ENCODE data around the gene UCP2.
"Not testable (repeated sequence)": the region's sequence is repeated elsewhere in the genome, so short reads cannot be mapped to it uniquely, and the experiment has no call there.

Gene UCP2

DNA sequence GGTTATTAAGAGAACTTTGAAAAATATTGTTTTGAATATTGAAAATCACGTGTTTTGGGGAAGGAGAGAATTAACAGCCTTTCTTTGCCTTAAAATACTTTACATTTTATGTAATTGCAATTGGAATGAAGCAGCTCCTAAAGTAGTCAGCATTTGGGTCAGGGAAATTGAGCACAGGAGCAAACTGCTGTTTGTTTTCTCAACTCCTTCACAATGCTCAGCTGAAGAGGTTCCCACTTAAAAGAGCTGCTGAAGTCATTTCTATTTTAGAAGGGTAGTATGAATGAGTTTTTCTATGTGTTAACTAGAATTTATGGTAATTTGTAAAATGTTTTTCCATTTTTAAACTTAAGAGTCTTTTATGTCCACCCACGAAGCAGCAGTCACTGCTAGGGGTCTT, 8.1 kb upstream of the UCP2 start:
- no peak for FAIRE-seq
- TF ChIP-seq, protein P1, sequence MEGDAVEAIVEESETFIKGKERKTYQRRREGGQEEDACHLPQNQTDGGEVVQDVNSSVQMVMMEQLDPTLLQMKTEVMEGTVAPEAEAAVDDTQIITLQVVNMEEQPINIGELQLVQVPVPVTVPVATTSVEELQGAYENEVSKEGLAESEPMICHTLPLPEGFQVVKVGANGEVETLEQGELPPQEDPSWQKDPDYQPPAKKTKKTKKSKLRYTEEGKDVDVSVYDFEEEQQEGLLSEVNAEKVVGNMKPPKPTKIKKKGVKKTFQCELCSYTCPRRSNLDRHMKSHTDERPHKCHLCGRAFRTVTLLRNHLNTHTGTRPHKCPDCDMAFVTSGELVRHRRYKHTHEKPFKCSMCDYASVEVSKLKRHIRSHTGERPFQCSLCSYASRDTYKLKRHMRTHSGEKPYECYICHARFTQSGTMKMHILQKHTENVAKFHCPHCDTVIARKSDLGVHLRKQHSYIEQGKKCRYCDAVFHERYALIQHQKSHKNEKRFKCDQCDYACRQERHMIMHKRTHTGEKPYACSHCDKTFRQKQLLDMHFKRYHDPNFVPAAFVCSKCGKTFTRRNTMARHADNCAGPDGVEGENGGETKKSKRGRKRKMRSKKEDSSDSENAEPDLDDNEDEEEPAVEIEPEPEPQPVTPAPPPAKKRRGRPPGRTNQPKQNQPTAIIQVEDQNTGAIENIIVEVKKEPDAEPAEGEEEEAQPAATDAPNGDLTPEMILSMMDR (IDR thresholded peaks at IDR 0.05; ENCODE audit: insufficient read depth, missing control alignments) = no peak

DNA sequence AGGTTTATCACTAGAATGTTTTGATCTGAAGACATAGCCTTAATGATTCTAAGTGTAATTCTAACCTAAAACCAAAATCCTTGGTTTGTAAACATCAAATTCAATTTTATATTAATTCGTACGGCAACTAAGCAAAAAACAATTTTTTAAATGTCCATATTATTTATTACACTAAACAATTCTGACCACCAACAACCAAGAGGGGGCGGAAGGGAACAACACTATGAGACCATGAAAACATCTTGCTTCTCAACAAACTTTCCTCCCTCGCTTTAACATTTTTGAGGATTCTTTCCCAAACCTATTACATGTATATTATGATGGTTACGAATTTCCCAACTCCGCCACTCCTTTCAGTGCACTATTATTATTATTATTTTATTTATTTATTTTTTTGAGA, 6.5 kb upstream of the UCP2 start:
- DNase-seq (ENCODE audit: insufficient read length, low spot score) (no peak), FAIRE-seq (no peak)
- TF ChIP-seq, protein P1 (IDR thresholded peaks at IDR 0.05; ENCODE audit: insufficient read depth, missing control alignments) = no peak

More for the DNA sequence above, 8.1 kb upstream of the UCP2 start:
- DNase-seq (ENCODE audit: insufficient read length, low spot score) = no peak

DNA sequence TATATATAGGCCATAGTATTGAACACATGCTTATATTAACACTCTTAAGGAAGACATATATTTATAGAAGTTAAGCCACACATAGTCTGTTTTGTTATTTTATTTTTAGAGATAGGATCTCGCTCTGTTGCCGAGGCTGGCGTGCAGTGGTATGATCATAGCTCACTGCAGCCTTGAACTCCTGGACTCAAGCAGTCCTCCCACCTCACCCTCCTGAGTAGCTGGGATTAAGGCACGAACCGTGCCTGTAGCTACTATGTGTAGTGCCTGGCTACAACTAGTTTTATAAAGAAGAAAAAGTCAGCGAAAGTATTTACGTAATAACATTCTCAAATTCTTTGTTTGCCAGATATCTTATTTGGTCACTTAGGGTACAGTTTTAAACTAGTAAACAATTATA, 5.6 kb upstream of the UCP2 start:
- FAIRE-seq = no peak
- DNase-seq (ENCODE audit: insufficient read length, low spot score) = no peak
- TF ChIP-seq, protein P1 (IDR thresholded peaks at IDR 0.05; ENCODE audit: insufficient read depth, missing control alignments) = no peak

DNA sequence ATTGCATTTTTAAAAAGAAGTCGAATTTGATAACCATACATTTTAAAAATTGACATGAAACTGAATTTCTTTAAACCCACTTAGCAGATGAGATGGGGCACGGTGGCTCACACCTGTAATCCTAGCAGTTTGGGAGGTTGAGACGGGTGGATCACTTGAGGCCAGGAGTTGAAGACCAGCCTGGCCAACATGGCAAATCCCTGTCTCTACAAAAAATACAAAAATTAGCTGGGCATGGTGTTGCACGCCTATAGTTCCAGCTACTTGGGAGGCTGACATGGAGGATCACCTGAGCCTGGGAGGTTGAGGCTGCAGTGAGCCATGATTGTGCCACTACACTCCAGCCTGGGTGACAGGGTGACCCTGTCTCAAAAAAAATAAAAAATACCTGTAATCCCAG, 3.0 kb upstream of the UCP2 start:
- FAIRE-seq; DNase-seq (ENCODE audit: insufficient read length, low spot score): not testable (repeated sequence)

DNA sequence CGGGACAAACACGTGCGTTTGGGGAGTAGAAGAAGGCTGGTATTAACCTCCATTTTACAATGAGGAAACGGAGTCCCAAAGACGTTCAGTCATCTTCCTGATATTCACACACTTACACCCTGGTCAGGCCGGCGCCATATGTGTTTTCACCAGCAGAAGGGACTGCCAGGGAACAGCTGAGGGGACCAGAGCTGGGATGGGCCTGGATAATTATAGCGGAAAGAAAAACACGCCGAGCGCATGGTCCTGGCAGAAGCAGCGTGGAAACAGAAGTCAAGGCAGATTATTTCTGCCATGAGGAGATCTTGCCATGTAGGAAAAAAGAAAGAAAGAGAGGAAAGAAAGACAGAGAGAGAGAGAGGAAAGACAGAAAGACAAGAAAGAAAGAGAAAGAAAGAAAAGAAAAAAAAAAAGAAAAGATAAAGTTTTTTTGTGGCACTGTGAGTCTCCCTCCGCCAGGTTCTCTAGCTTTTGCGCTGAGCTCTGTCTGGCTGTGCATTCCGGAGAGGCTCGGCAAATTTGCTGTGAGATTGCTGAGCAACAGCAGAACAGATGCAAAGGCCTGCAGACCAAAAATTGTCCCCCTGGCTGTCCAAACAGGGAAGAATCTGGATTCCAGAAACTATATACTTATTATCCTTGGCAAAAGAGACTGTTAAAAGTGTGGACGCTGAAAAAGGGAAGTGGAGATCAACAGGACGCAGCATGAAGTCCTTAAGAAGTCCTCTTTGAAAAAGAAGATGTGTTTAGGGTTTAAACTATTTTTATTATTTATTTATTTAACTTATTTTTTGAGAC, 1.3 kb upstream of the UCP2 start:
- no peak for DNase-seq (ENCODE audit: insufficient read length, low spot score)
- TF ChIP-seq, protein P1 (IDR thresholded peaks at IDR 0.05; ENCODE audit: insufficient read depth, missing control alignments) = no peak
- FAIRE-seq = no peak

DNA sequence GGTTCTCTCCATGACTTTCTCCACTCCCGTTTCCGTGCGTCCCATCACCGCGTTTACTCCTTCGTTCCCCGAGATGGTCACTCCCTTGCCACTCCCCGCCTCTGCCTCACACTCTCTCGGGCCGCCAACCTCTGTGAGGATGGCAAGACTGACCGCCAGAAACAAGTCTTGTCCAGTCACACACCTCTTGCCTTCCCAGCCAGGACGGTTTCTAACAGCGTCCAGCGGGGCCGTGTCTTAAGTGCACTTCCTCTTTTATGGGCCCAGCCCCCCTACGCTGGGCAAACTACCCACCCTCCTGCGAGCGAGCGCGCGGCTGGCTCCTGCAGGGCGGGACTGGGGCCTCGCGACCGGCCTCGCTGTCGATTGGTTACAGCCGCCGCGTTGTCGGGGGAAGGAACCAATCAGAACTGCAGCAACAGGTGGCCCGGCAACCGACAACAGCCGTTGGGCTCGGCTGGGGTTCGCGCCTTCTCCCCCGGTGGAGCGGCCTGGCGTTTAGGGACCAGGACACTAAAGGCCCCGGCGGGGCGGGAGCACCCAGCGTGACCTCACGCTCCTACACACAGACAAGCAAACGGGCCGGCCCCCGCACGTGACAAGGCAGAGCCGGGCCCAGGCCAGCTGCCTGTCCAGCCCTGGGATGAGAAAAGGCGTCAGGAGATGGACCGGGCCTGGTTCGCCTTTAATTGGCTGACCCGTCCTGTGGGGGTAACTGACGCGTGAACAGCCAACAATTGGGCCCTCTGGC, 522 bp upstream of the UCP2 start:
- FAIRE-seq = no peak
- DNase-seq (ENCODE audit: insufficient read length, low spot score) = peak; percentile 93
- TF ChIP-seq, protein P1 (IDR thresholded peaks at IDR 0.05; ENCODE audit: insufficient read depth, missing control alignments) = no peak

DNA sequence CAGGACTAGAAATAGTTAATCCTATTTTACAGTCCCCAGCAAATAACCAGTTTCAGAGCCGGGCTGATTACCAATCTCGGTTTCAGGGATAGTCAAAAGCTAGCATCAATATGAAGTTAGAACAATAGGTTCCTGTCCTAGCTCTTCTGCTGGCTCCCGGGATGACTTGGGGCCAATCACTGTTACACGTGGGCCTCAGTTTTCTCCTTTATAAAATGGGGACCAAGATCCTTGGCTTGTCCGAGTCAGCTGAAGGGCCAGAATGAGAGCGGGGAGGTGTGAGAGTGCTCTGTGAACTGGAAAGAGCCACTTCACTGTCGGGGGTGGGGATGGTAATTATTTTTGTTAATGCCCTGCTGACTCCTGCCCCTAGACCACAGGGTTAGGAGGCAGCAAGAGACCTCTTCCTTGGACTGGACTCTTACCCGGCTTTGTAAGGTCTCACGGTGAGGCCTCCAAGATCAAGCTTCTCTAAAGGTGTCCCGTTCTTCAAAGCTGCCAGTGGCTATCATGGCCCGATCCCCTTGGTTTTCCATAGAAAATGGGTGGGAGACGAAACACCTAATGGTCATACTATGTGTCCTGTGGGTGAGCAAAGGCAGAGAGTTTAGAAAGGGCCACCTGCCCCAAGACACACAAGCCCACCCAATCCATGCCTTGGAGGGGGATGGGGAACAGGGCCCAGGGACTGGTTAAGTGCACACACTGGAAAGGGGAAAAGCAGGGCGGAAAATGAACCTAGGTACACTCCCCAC, 1.4 kb downstream of the UCP2 start:
- TF ChIP-seq, protein P1 (IDR thresholded peaks at IDR 0.05; ENCODE audit: insufficient read depth, missing control alignments) = no peak
- DNase-seq (ENCODE audit: insufficient read length, low spot score) (no peak), FAIRE-seq (no peak)

Measured in D721Med (cell line).